ENCODE measurements around the gene ADORA2B.

DNA sequence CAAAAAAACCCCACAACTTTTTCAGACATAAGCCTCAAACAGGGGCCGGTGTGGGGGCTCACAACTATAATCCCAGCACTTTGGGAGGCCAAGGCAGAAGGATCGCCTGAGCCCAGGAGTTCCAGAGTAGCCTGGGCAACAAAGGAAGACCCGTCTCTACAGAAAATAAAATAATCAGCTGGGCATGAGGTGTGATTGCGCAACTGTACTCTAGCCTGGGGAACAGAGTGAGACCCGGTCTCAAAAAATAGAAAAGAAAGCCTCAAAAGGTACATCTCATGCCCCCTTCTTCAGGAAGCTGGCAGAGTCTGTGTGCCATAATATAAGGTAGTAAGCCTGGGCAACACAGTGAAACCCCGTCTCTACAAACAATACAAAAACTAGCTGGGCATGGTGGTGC lies 51.4 kb downstream of the ADORA2B start:
- TF ChIP-seq SMC3 (IDR thresholded peaks at IDR 0.05; ENCODE audit: low read depth, low read length) (no peak), POLR2A (IDR thresholded peaks at IDR 0.05; ENCODE audit: low read depth, low read length) (no peak), BHLHE40 (IDR thresholded peaks at IDR 0.05; ENCODE audit: low read depth, low read length) (no peak)
- TF ChIP-seq, protein P1, sequence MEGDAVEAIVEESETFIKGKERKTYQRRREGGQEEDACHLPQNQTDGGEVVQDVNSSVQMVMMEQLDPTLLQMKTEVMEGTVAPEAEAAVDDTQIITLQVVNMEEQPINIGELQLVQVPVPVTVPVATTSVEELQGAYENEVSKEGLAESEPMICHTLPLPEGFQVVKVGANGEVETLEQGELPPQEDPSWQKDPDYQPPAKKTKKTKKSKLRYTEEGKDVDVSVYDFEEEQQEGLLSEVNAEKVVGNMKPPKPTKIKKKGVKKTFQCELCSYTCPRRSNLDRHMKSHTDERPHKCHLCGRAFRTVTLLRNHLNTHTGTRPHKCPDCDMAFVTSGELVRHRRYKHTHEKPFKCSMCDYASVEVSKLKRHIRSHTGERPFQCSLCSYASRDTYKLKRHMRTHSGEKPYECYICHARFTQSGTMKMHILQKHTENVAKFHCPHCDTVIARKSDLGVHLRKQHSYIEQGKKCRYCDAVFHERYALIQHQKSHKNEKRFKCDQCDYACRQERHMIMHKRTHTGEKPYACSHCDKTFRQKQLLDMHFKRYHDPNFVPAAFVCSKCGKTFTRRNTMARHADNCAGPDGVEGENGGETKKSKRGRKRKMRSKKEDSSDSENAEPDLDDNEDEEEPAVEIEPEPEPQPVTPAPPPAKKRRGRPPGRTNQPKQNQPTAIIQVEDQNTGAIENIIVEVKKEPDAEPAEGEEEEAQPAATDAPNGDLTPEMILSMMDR (conservative IDR thresholded peaks at IDR 0.05; ENCODE audit: low read depth, low read length): no peak

Data from IMR-90 (cell line).